SK-N-MC (cell line): ENCODE measurements around the gene LYRM4.

Experiments used
- EZH2 ChIP-seq: fragments of 200-600 bp; sonication (generic); IDR thresholded peaks from one replicate; pipeline ENCODE4 v1.6.1; 2017; ENCODE audit warnings: antibody characterized with exemption
- POLR2AphosphoS5 ChIP-seq: IDR thresholded peaks from 2 replicates; pipeline ENCODE4 v1.6.1; 2012; ENCODE audit warnings: mild to moderate bottlenecking, low read depth, low read length, borderline replicate concordance

- no peak for TF ChIP-seq POLR2AphosphoS5
- no peak for TF ChIP-seq EZH2
Measured at GRCh38 chr6:5293692-5294091, 32.9 kb upstream of the LYRM4 start.
